Fibroblast of skin of left biceps (primary cell): ENCODE data around the gene CNGA4.
"Not testable (repeated sequence)": the region's sequence is repeated elsewhere in the genome, so short reads cannot be mapped to it uniquely, and the experiment has no call there.

ENCODE experiments used
- DNase-seq, 2 experiments: peaks; one replicate each; pipeline ENCODE4 v3.0.0-alpha.2; 2013; ENCODE audit warnings: low read depth in 2 of 2

The CNGA4 gene

DNA sequence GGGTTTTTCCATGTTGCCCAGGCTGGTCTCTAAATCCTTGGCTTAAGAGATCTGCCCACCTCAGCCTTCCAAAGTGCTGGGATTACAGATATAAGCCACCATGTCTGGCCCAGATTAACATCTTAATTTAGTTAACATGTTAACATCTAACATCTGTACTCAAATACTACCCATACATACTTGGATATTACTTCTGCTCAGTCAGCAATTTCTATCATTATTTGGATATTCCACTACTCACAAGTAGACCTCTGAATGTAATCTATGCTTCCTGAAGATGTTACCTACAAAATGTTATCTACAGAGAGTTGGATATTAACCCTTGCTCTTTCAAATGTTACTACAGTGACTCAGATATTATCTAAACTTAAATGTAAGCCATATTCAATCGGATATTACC lies 24.8 kb downstream of the CNGA4 start:
- DNase-seq = no peak

DNA sequence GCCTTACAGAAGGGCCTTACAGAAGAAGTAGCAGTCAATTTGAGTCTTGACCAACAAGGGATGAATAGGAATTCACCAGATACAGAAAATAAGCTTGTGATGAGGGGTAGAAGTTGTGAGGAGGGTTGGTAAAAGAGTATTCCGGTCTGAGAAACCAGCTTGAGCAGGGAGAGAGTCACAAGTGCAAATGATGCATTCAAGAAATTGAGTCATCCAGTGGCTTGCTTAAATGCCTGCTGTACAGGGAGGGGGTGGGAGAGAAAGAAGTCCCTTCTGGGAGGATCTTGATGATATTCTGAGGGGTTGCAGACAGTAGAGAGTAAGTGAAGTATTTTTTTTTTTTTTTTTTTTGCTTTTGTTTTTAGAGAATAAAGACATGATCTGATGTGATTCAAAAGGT lies 29.9 kb downstream of the CNGA4 start:
- DNase-seq = no peak

DNA sequence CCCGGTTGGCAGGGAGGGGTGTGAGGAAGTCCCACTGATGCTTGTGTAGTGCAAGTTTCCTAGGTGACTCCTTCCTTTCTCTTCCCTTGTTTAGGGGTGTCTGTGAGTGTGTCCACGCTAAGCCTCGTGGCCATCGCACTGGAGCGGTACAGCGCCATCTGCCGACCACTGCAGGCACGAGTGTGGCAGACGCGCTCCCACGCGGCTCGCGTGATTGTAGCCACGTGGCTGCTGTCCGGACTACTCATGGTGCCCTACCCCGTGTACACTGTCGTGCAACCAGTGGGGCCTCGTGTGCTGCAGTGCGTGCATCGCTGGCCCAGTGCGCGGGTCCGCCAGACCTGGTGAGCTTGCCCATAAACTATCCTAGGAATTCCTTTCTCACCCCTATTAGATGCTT lies 31.1 kb downstream of the CNGA4 start:
- DNase-seq = no peak

DNA sequence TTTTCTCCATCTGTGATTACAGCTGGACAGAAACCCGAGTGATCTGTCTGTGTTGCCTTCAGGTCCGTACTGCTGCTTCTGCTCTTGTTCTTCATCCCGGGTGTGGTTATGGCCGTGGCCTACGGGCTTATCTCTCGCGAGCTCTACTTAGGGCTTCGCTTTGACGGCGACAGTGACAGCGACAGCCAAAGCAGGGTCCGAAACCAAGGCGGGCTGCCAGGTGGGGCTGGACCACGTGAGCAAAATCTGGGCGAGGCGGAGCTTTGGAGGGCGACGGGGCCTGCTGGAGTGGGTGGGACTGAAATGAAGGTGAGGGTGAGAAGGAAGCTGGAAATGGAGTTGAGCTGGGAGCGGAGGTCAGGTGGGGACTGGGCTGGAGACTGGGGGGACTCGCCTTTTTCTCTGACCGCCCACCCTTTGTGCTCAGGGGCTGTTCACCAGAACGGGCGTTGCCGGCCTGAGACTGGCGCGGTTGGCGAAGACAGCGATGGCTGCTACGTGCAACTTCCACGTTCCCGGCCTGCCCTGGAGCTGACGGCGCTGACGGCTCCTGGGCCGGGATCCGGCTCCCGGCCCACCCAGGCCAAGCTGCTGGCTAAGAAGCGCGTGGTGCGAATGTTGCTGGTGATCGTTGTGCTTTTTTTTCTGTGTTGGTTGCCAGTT lies 31.8 kb downstream of the CNGA4 start:
- DNase-seq = no peak

DNA sequence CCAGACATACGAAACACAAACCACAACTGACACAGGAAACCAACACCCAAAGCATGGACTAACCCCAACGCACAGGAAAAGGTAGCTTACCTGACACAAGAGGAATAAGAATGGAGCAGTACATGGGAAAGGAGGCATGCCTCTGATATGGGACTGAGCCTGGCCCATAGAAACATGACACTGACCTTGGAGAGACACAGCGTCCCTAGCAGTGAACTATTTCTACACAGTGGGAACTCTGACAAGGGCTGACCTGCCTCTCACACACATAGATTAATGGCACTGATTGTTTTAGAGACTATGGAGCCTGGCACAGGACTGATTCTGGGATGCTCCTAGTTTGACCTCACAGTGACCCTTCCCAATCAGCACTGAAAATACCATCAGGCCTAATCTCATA lies 32.7 kb downstream of the CNGA4 start:
- DNase-seq = no peak

DNA sequence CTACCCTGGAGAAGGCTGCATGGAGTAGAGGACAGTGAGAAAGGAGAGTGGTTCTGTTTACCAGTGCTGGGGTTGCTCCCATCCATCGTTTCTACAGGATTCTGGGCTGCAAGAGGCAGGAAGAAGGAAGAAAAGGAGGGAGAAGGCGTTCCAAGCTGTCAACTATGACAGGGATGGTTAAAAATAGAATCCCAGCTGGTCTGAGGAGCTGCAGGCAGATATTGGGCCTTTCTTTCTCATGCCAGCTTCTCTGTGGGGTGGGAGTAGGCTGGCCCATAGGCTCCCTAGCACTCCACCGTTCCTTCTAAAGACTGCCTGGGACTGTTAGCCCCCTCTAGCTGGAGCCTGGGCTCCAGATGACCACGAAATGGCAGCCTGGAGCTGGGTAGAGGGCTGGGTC lies 34.3 kb downstream of the CNGA4 start:
- no peak for DNase-seq

DNA sequence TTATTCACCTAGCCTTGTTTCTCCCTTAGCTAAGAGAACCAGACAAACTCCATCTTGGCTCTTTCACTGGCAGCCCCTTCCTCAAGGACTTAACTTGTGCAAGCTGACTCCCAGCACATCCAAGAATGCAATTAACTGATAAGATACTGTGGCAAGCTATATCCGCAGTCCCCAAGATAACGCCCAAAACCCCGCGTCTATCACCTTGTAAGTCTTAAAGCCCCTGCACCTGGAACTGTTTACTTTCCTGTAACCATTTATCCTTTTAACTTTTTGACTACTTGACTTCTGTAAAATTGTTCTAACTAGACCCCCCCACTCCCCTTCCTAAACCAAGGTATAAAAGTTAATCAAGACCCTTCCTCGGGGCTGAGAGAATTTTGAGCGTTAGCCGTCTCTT lies 41.9 kb downstream of the CNGA4 start:
- DNase-seq = not testable (repeated sequence)

DNA sequence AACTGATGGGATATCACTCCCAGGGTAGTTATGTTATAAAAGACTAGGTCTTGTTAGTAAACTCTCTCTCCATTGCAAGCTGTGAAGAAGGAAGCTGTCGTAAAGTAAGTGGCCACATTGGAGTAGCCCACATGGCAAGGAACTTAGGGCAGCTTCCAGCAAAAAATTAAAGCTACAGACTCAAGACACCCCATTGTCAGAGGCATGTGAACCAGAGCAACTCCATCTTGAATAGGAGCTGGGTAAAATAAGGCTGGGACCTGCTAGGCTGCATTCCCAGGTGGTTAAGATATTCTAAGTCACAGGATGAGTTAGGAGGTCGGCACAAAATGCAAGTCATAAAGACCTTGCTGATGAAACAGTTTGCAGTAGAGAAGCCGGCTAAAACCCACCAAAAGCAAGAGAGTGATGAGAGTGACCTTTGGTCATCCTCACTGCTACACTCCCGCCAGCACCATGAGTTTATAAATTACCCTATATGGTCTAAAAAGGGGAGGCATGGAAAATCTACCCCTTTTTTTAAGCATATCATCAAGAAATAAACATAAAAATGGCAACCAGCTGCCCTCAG lies 44.6 kb downstream of the CNGA4 start:
- DNase-seq = no peak

DNA sequence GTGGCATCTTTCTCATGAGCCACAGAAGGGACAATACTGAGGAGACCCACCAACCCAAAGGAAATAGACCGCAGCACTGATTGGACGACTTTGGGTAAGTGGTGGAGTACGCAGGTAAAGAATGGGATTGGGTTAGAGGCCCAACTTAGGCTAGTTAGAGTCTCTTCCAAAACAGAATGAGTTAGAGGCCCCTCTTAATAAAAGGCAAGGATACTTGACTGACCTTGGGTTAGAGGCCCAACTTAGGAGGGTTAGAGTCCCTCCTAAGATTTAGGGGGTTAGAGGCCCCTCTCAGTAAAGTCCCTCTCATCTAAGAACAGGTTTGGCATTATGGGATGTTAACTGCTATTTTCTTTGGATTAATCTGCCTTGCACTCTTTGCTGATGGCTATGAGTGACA lies 45.4 kb downstream of the CNGA4 start:
- no peak for DNase-seq

DNA sequence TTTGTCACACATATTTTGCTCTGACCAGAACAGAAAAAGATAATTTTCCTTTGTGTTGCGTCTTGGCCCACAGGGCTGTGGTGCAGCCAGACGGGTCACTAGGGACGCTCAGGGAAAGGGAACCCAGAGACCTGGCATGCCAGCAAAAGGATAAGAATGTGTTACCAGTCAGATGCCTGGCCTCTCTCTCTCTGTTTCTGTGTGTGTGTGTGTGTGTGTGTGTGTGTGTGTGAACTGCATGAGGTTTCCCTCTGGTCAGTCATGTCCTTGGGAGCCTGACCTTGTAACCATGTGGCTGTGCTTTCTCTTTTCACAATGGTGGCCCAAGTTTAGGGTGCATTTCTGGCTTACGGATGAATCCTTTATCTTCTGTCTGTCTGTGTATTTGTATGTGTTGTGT lies 46.1 kb downstream of the CNGA4 start:
- no peak for DNase-seq
